GM12878 (cell line): ENCODE data around the gene CERT1. TPM values are rescaled to one million over a fixed set of nuclear protein-coding genes. Genes with fewer than 3 reads are reported as not detected.

Source experiments
- ATAC-seq: fragments of 200-7000 bp; cut with Tn5 transposase; 3 replicates; pipeline ENCODE4 v1.9.1; 2020; ENCODE audit warnings: mild to moderate bottlenecking, moderate library complexity
- BruUV-seq: library from RNA; stranded (reverse); fragments of 400-500 nt; replicated peaks from 2 replicates; lab custom pipeline; 2021; lab: Mats Ljungman, UMichigan
- CTCF ChIA-PET: fragments of 300-600 bp; sonication (Branson Sonifier 250); formaldehyde crosslinking; extraction: SDS; loops from one replicate; lab custom pipeline; 2021; ENCODE audit warnings: inconsistent platforms; lab: Yijun Ruan, JAX
- POLR2A ChIA-PET: fragments of 350-600 bp; formaldehyde crosslinking; extraction: SDS; loops from one replicate; lab custom pipeline; 2021; ENCODE audit warnings: inconsistent platforms; lab: Charles Lee
- RAD21 ChIA-PET: fragments of 300-600 bp; sonication (Branson Sonifier 250); formaldehyde crosslinking; loops from one replicate; lab custom pipeline; 2023; ENCODE audit warnings: antibody characterized with exemption; ENCODE audit not compliant: unreplicated experiment; lab: Charles Lee
- SMC1A ChIA-PET: fragments of 300-600 bp; sonication (Branson Sonifier 250); formaldehyde crosslinking; loops from one replicate; lab custom pipeline; 2023; ENCODE audit not compliant: unreplicated experiment, uncharacterized antibody; lab: Charles Lee
- DNase-seq: peaks from one replicate; pipeline ENCODE4 v3.0.0-alpha.2; 2011; ENCODE audit warnings: low read depth, low spot score
- FAIRE-seq: peaks from 3 replicates; lab custom pipeline; 2011; peaks lifted over from hg19 to GRCh38; lab: Jason Lieb, UNC
- H2AFZ ChIP-seq: 2 replicates; pipeline ENCODE4 v1.6.0; 2011; ENCODE audit warnings: low read depth, low read length, control low read depth; ENCODE audit not compliant: control insufficient read depth
- H3K27ac ChIP-seq: 2 replicates; pipeline ENCODE4 v1.5.1; 2011; ENCODE audit warnings: control low read depth; ENCODE audit not compliant: control insufficient read depth, insufficient read depth
- H3K27me3 ChIP-seq, 2 experiments: replicated peaks in 1 of 2; 2 replicates each; pipeline versions ENCODE4 v1.6.0 to v1.6.1; 2011; ENCODE audit warnings: low read length in 1 of 2; ENCODE audit not compliant: control insufficient read depth in 2 of 2, insufficient read depth in 2 of 2
- H3K36me3 ChIP-seq, 2 experiments: 2 replicates each; pipeline ENCODE4 v1.5.1; 2011; ENCODE audit warnings: low read length in 1 of 2; ENCODE audit not compliant: control insufficient read depth in 2 of 2, insufficient read depth in 2 of 2
- H3K4me1 ChIP-seq: 2 replicates; pipeline ENCODE4 v1.6.1; 2011; ENCODE audit warnings: mild to moderate bottlenecking, low read length, moderate library complexity, mixed read lengths; ENCODE audit not compliant: control insufficient read depth, insufficient read depth
- H3K4me2 ChIP-seq: 2 replicates; pipeline ENCODE4 v1.6.0; 2011; ENCODE audit warnings: control low read depth; ENCODE audit not compliant: control insufficient read depth, insufficient read depth
- H3K4me3 ChIP-seq: fragments of 200-600 bp; sonication (generic); 2 replicates; pipeline ENCODE4 v1.5.1; 2016
- H3K79me2 ChIP-seq: 2 replicates; pipeline ENCODE4 v1.6.0; 2011; ENCODE audit warnings: low read length; ENCODE audit not compliant: control insufficient read depth, insufficient read depth
- H3K9ac ChIP-seq: 2 replicates; pipeline ENCODE4 v1.8.0; 2011; ENCODE audit warnings: low read length, control low read depth, mixed read lengths; ENCODE audit not compliant: control insufficient read depth, insufficient read depth
- H3K9me3 ChIP-seq: replicated peaks from 3 replicates; pipeline ENCODE4 v1.5.1; 2011; ENCODE audit warnings: mild to moderate bottlenecking, low read length; ENCODE audit not compliant: control insufficient read depth, insufficient read depth
- H4K20me1 ChIP-seq: 2 replicates; pipeline ENCODE4 v1.6.0; 2011; ENCODE audit not compliant: control insufficient read depth, insufficient read depth
- BCL3 ChIP-seq: IDR thresholded peaks from 2 replicates; pipeline ENCODE4 v1.6.1; 2011; ENCODE audit warnings: borderline replicate concordance, low read depth, mild to moderate bottlenecking, moderate library complexity, low read length; ENCODE audit not compliant: insufficient read depth, poor library complexity, severe bottlenecking
- EED ChIP-seq: sonication (generic); IDR thresholded peaks from 2 replicates; pipeline ENCODE4 v1.6.1; 2016; ENCODE audit warnings: antibody characterized with exemption, low read depth
- EGR1 ChIP-seq, 2 experiments: IDR thresholded peaks; 1 replicate in 1 of 2; 2 replicates in 1 of 2; pipeline ENCODE4 v1.6.1; 2011 to 2012; ENCODE audit warnings: low read depth in 2 of 2, low read length in 2 of 2, borderline replicate concordance in 1 of 2, mild to moderate bottlenecking in 1 of 2, moderate library complexity in 1 of 2
- ELK1 ChIP-seq: IDR thresholded peaks from 2 replicates; pipeline ENCODE4 v1.6.1; 2012; ENCODE audit warnings: low read depth, low read length, improper control_type of control experiment
- HDAC2 ChIP-seq: fragments of 200-600 bp; sonication (generic); IDR thresholded peaks from 2 replicates; pipeline ENCODE4 v1.6.1; 2017
- IRF3 ChIP-seq: fragments of 450-650 bp; IDR thresholded peaks from 2 replicates; pipeline ENCODE4 v1.6.1; 2014; ENCODE audit warnings: mild to moderate bottlenecking
- MXI1 ChIP-seq: fragments of 150-350 bp; IDR thresholded peaks from 2 replicates; pipeline ENCODE4 v1.6.1; 2011; ENCODE audit warnings: low read depth, mild to moderate bottlenecking, inconsistent platforms, low read length, improper control_type of control experiment
- NFYB ChIP-seq: IDR thresholded peaks from 2 replicates; pipeline ENCODE4 v1.6.1; 2011; ENCODE audit warnings: low read depth, mild to moderate bottlenecking, low read length, improper control_type of control experiment, moderate library complexity; ENCODE audit not compliant: insufficient read depth
- RAD51 ChIP-seq: fragments of 450-650 bp; IDR thresholded peaks from 2 replicates; pipeline ENCODE4 v1.6.1; 2016; ENCODE audit warnings: moderate library complexity, mild to moderate bottlenecking, inconsistent platforms
- SREBF1 ChIP-seq: IDR thresholded peaks from 2 replicates; pipeline ENCODE4 v1.6.1; 2012; ENCODE audit warnings: mild to moderate bottlenecking, low read length
- TCF3 ChIP-seq: IDR thresholded peaks from 2 replicates; pipeline ENCODE4 v1.6.1; 2012; ENCODE audit warnings: low read depth, mild to moderate bottlenecking, low read length, borderline replicate concordance; ENCODE audit not compliant: insufficient read depth
- ZNF24 ChIP-seq: fragments of 450-650 bp; IDR thresholded peaks from 2 replicates; pipeline ENCODE4 v1.6.1; 2017; ENCODE audit warnings: antibody characterized with exemption, mild to moderate bottlenecking
- WGBS: methylation state at CpG from one replicate; pipeline ENCODE4 v1.1.6; 2016; ENCODE audit warnings: low lambda C conversion rate; ENCODE audit not compliant: insufficient replicate concordance, insufficient coverage; ENCODE audit errors: missing lambda C conversion rate; 5-methylcytosine and 5-hydroxymethylcytosine counted together
- in situ Hi-C: fragments of 300-500 bp; cut with MboI; formaldehyde crosslinking; loops from 9 replicates; pipeline ENCODE4 v1.14.3; 2018; ENCODE audit warnings: mixed read lengths
- intact Hi-C: fragments of 100-400 bp; cut with micrococcal nuclease; formaldehyde crosslinking; loops from one replicate; pipeline ENCODE4 v1.14.2; 2022; ENCODE audit not compliant: unreplicated experiment
- polyA plus RNA-seq, 11 experiments: library from polyadenylated mRNA; depleted of rRNA in 4 of 11; unstranded in 6 of 11; stranded (reverse) in 5 of 11; fragments of >200 nt; fragmentation: Nextera tagmentation in 4 of 11; fragmentation: Illumina TruSeq in 1 of 11; extraction: Ambion mirVana in 4 of 11; extraction: Trizol in 1 of 11; gene quantifications; 1 replicate in 1 of 11; 2 replicates in 10 of 11; pipeline versions ENCODE4 v1.2.1 to v1.2.3, GENCODE V29; 2011 to 2016; ENCODE audit warnings: inconsistent platforms in 2 of 11, missing spikeins in 2 of 11, low read depth in 1 of 11
- total RNA-seq, 4 experiments: library from RNA; depleted of rRNA in 3 of 4; stranded (reverse); fragments of >200 nt in 3 of 4; fragmentation: Illumina TruSeq in 1 of 4; extraction: Trizol in 1 of 4; gene quantifications; 2 replicates each; pipeline versions ENCODE4 v1.2.1 to v1.2.3, GENCODE V29; 2013 to 2021

CERT1 gene
- total and polyA plus RNA-seq, 10 of the 15 experiments (the other 5 are each of a cell fraction or from before 2014, with no cell fraction given) = 7.7 to 36.7 (median 25.6) TPM

- TF ChIP-seq EGR1 (IDR thresholded peaks at IDR 0.05; ENCODE audit: borderline replicate concordance in 1 of 2, low read depth in 2 of 2, low read length in 2 of 2) (no peak), BCL3 (no peak), EED (no peak), NFYB (no peak), TCF3 (no peak), ZNF24 (no peak), HDAC2 (no peak), IRF3 (no peak)
Measured at GRCh38 chr5:75510836-75511434, 494 bp downstream of the CERT1 start (continued).

GRCh38 chr5:75510417-75510835 is 1.0 kb downstream of the CERT1 start:
- intact Hi-C loops (loop anchor here (2.0 to 10.0 kb wide), 4 partner anchors 56 to 276 kb away; partner anchors contain the start of genes ANKRD31 and HMGCR), in situ Hi-C loops (loop anchor here (10.0 kb wide), 1 partner anchor 54 kb away; no protein-coding TSS in a partner anchor)
- ATAC-seq (peak; percentile 4), FAIRE-seq (no peak), DNase-seq (no peak)
- no peaks in the 10 kb centered on the region for H3K27me3 ChIP-seq
- H4K20me1 ChIP-seq = no peaks in the 10 kb centered on the region
- RAD21 ChIA-PET = interaction anchor here (0.9 to 11.3 kb wide), 7 partner anchors 49 to 173 kb away, joined by 3 to 123 read pairs (median 8); partner anchors contain the start of gene HMGCR
- CTCF ChIA-PET = interaction anchor here (0.8 to 2.8 kb wide), 5 partner anchors 10 to 171 kb away, joined by 3 to 13 read pairs (median 4); no protein-coding TSS in a partner anchor
- peak overlapping the region; percentile 76 for H3K27ac ChIP-seq
- BruUV-seq = no TSS peak
- no peaks in the 10 kb centered on the region; the same call in 2 of the 3 replicates for H3K9me3 ChIP-seq
- TF ChIP-seq ELK1 (no peak), RAD51 (no peak), MXI1 (peak; percentile 26; the same call in 1 of the 2 replicates), SREBF1 (no peak)
- H3K4me1 ChIP-seq = 0 out of 2 replicates have a peak, but pooled peaks cover 2% of the 10 kb centered on the region
- POLR2A ChIA-PET = interaction anchor here (0.5 to 6.1 kb wide), 8 partner anchors 9 to 1218 kb away, joined by 3 to 44 read pairs (median 12); partner anchors contain the start of gene HMGCR
- H3K4me3 ChIP-seq = peak overlapping the region; percentile 98
- under 1% methylated on average over 15 of the region's 15 CpGs for WGBS
- SMC1A ChIA-PET = interaction anchor here (1.4 to 6.8 kb wide), 8 partner anchors 8 to 207 kb away, joined by 4 to 90 read pairs (median 12); partner anchors contain the start of gene POC5
- peak overlapping the region; percentile 91 for H3K9ac ChIP-seq
- H2AFZ ChIP-seq = peak overlapping the region; percentile 81
- H3K36me3 ChIP-seq = no peaks in the 10 kb centered on the region; a peak in 1 of 4 replicates
- H3K79me2 ChIP-seq = peaks cover 97% of the 10 kb centered on the region
- H3K4me2 ChIP-seq = peak overlapping the region; percentile 26
